ENCODE results near the gene C2orf81.
"Not testable (repeated sequence)": the region's sequence is repeated elsewhere in the genome, so short reads cannot be mapped to it uniquely, and the experiment has no call there.

The C2orf81 gene

GRCh38 chr2:74429487-74430451 lies 8.3 kb upstream of the C2orf81 start:
- peaks cover 88% of the 10 kb centered on the region for H3K36me3 ChIP-seq (ENCODE audit: control insufficient read depth, insufficient read depth, low read length)
- 91 to 96% methylated on average over 11 to 13 of the region's 18 CpGs for WGBS, 2 experiments (ENCODE audit: insufficient coverage in 2 of 2)
- no peak overlapping the region for H3K4me3 ChIP-seq (ENCODE audit: extremely low read depth, insufficient read depth, low read length, poor library complexity, severe bottlenecking)
- H3K4me1 ChIP-seq (ENCODE audit: control insufficient read depth, insufficient read depth, low read length, poor library complexity, severe bottlenecking) = peaks cover 12% of the 10 kb centered on the region
- no peaks in the 10 kb centered on the region for H3K9me3 ChIP-seq (ENCODE audit: control insufficient read depth, low read length)
- no peak overlapping the region for H3K27ac ChIP-seq (ENCODE audit: low read depth, low read length, severe bottlenecking)

DNA sequence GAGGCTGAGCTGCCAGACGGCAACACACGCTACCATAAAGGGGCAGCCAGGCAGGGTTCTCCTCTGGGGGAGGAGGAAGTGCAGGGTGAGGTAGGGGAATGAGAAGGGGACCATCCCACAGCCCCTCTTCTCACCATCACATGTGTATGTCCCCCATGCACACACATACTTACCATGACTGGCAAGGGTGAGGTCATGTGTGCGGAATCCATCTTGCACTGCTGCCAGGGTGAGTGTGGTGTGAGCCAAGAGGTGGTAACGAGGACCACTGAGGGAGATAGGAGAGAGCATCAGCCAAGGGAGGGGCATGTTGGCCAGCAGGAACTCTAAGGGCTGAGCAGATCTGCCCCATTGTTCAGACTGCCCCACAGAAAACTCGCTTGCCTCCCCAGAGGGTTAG lies 7.3 kb upstream of the C2orf81 start:
- WGBS, 2 experiments (ENCODE audit: insufficient coverage in 2 of 2) = 94% methylated on average over 3 of the region's 5 CpGs
- Histone ChIP-seq H3K4me3 (ENCODE audit: extremely low read depth, insufficient read depth, low read length, poor library complexity, severe bottlenecking) (no peak overlapping the region), H3K36me3 (ENCODE audit: control insufficient read depth, insufficient read depth, low read length) (peaks cover 84% of the 10 kb centered on the region)

GRCh38 chr2:74427551-74427950 lies 6.1 kb upstream of the C2orf81 start:
- peaks cover 16% of the 10 kb centered on the region for H3K4me1 ChIP-seq (ENCODE audit: control insufficient read depth, insufficient read depth, low read length, poor library complexity, severe bottlenecking)
- no peak overlapping the region for H3K4me3 ChIP-seq (ENCODE audit: extremely low read depth, insufficient read depth, low read length, poor library complexity, severe bottlenecking)
- no peak overlapping the region for H3K27ac ChIP-seq (ENCODE audit: low read depth, low read length, severe bottlenecking)
- peaks cover 76% of the 10 kb centered on the region for H3K36me3 ChIP-seq (ENCODE audit: control insufficient read depth, insufficient read depth, low read length)
- 94 to 100% methylated on average over 3 of the region's 3 CpGs for WGBS, 2 experiments (ENCODE audit: insufficient coverage in 2 of 2)
- H3K9me3 ChIP-seq (ENCODE audit: control insufficient read depth, low read length) = no peaks in the 10 kb centered on the region

More for the DNA sequence above, 7.3 kb upstream of the C2orf81 start:
- Histone ChIP-seq H3K9me3 (ENCODE audit: control insufficient read depth, low read length) (no peaks in the 10 kb centered on the region), H3K4me1 (ENCODE audit: control insufficient read depth, insufficient read depth, low read length, poor library complexity, severe bottlenecking) (peaks cover 16% of the 10 kb centered on the region), H3K27ac (ENCODE audit: low read depth, low read length, severe bottlenecking) (no peak overlapping the region)

DNA sequence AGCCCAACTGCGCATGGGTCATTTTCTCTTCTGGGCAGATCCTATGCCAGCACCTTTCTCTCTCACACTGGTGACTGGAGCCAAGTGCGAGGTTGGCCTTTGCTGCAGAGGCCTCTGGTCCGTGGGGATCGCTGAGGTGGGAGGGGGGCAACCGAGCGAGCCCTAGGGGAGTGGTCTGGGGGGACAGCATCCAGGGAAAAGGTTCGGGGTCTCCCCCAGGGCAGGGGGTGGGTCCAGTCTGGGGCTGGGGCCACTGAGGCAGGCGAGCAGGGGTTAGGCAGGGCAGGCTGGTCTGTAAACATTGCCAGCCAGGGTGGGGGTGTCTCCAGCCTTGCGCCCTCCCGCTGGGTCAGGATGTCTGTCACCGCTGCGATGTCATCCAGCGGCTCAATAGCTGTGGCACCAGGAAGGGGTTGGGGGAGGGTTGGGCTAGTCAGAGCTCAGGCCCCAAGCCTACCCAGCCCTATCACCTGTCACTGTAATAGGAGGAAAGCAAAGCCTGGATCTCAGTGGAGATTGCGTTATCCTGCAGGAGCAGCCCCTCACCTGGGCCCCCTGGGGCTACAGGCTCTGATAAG lies 4.9 kb upstream of the C2orf81 start:
- no peak overlapping the region for H3K27ac ChIP-seq (ENCODE audit: low read depth, low read length, severe bottlenecking)

GRCh38 chr2:74425523-74425922 lies 4.1 kb upstream of the C2orf81 start:
- H3K4me1 ChIP-seq (ENCODE audit: control insufficient read depth, insufficient read depth, low read length, poor library complexity, severe bottlenecking) = peaks cover 18% of the 10 kb centered on the region
- H3K9me3 ChIP-seq (ENCODE audit: control insufficient read depth, low read length) = no peaks in the 10 kb centered on the region
- 96 to 98% methylated on average over 6 to 7 of the region's 7 CpGs for WGBS, 2 experiments (ENCODE audit: insufficient coverage in 2 of 2)
- no peak overlapping the region for H3K4me3 ChIP-seq (ENCODE audit: extremely low read depth, insufficient read depth, low read length, poor library complexity, severe bottlenecking)
- peaks cover 56% of the 10 kb centered on the region for H3K36me3 ChIP-seq (ENCODE audit: control insufficient read depth, insufficient read depth, low read length)
- H3K27ac ChIP-seq (ENCODE audit: low read depth, low read length, severe bottlenecking) = peak overlapping the region; percentile 0

More for the DNA sequence above, 4.9 kb upstream of the C2orf81 start:
- H3K4me1 ChIP-seq (ENCODE audit: control insufficient read depth, insufficient read depth, low read length, poor library complexity, severe bottlenecking) = peaks cover 18% of the 10 kb centered on the region
- H3K4me3 ChIP-seq (ENCODE audit: extremely low read depth, insufficient read depth, low read length, poor library complexity, severe bottlenecking) = no peak overlapping the region
- no peaks in the 10 kb centered on the region for H3K9me3 ChIP-seq (ENCODE audit: control insufficient read depth, low read length)
- 80 to 87% methylated on average over 7 to 10 of the region's 14 CpGs for WGBS, 2 experiments (ENCODE audit: insufficient coverage in 2 of 2)
- peaks cover 63% of the 10 kb centered on the region for H3K36me3 ChIP-seq (ENCODE audit: control insufficient read depth, insufficient read depth, low read length)

- Histone ChIP-seq H3K27ac (ENCODE audit: low read depth, low read length, severe bottlenecking) (no peak overlapping the region), H3K4me1 (ENCODE audit: control insufficient read depth, insufficient read depth, low read length, poor library complexity, severe bottlenecking) (peaks cover 18% of the 10 kb centered on the region), H3K4me3 (ENCODE audit: extremely low read depth, insufficient read depth, low read length, poor library complexity, severe bottlenecking) (no peak overlapping the region), H3K9me3 (ENCODE audit: control insufficient read depth, low read length) (no peaks in the 10 kb centered on the region), H3K36me3 (ENCODE audit: control insufficient read depth, insufficient read depth, low read length) (peaks cover 51% of the 10 kb centered on the region)
- WGBS, 2 experiments (ENCODE audit: insufficient coverage in 2 of 2) = 95 to 96% methylated on average over 4 of the region's 5 CpGs
These were observed 3.6 kb upstream of the C2orf81 start for GRCh38 chr2:74424995-74425406.

GRCh38 chr2:74424139-74424992 lies 2.9 kb upstream of the C2orf81 start:
- Histone ChIP-seq H3K9me3 (ENCODE audit: control insufficient read depth, low read length) (no peaks in the 10 kb centered on the region), H3K4me3 (ENCODE audit: extremely low read depth, insufficient read depth, low read length, poor library complexity, severe bottlenecking) (no peak overlapping the region), H3K4me1 (ENCODE audit: control insufficient read depth, insufficient read depth, low read length, poor library complexity, severe bottlenecking) (peaks cover 18% of the 10 kb centered on the region), H3K36me3 (ENCODE audit: control insufficient read depth, insufficient read depth, low read length) (peaks cover 44% of the 10 kb centered on the region), H3K27ac (ENCODE audit: low read depth, low read length, severe bottlenecking) (peak overlapping the region; percentile 36)
- WGBS, 2 experiments (ENCODE audit: insufficient coverage in 2 of 2) = 89 to 96% methylated on average over 3 of the region's 5 CpGs

GRCh38 chr2:74423231-74424095 lies 2.0 kb upstream of the C2orf81 start:
- H3K27ac ChIP-seq (ENCODE audit: low read depth, low read length, severe bottlenecking) = no peak overlapping the region
- H3K4me3 ChIP-seq (ENCODE audit: extremely low read depth, insufficient read depth, low read length, poor library complexity, severe bottlenecking) = no peak overlapping the region
- H3K4me1 ChIP-seq (ENCODE audit: control insufficient read depth, insufficient read depth, low read length, poor library complexity, severe bottlenecking) = peaks cover 18% of the 10 kb centered on the region
- peaks cover 35% of the 10 kb centered on the region for H3K36me3 ChIP-seq (ENCODE audit: control insufficient read depth, insufficient read depth, low read length)
- WGBS, 2 experiments (ENCODE audit: insufficient coverage in 2 of 2) = 90 to 96% methylated on average over 7 to 8 of the region's 9 CpGs
- no peaks in the 10 kb centered on the region for H3K9me3 ChIP-seq (ENCODE audit: control insufficient read depth, low read length)

DNA sequence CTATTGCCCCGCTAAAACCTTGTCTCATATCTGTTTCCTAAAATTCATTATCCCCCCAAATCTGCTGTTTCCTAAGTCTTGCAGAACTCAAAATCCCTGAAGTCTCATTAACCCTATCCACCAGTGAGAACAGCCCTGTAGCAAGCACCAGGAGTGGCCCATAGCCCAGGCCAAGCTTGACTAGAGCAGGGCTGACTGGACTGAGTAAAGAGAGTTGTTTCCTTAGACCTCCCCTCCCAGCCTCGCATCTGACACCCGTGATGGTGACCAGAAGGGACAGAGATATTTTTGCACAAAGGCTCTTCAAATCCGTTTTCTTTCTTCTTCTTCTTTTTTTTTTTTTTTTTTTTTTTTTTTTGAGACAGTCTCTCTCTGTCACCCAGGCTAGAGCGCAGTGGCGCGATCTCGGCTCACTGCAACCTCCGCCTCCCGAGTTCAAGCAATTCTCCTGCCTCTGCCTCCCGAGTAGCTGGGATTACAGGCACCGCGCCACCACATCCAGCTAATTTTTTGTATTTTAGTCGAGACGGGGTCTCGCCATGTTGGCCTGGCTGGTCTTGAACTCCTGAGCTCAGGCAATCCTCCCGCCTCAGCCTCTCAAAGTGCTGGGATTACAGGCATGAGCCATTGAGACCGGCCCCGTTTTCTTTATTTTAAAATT lies 846 bp downstream of the C2orf81 start:
- Histone ChIP-seq H3K4me3 (ENCODE audit: extremely low read depth, insufficient read depth, low read length, poor library complexity, severe bottlenecking) (peak overlapping the region; percentile 82), H3K4me1 (ENCODE audit: control insufficient read depth, insufficient read depth, low read length, poor library complexity, severe bottlenecking) (peaks cover 10% of the 10 kb centered on the region)
- WGBS, 2 experiments (ENCODE audit: insufficient coverage in 2 of 2) = 91 to 94% methylated on average over 12 to 14 of the region's 19 CpGs
- H3K36me3 ChIP-seq (ENCODE audit: control insufficient read depth, insufficient read depth, low read length); H3K9me3 ChIP-seq (ENCODE audit: control insufficient read depth, low read length); H3K27ac ChIP-seq (ENCODE audit: low read depth, low read length, severe bottlenecking): not testable (repeated sequence)

Data from mesodermal cell (in vitro differentiated cells).